ENCODE results near the gene IL17RE. TPM values are rescaled to one million over a fixed set of nuclear protein-coding genes. Genes with fewer than 3 reads are reported as not detected.
A peak's percentile ranks its signal among the peaks of the same experiment; 100 is the strongest.

Gene IL17RE
- total RNA-seq, 8 experiments from 2014 or later: 0.23 to 1.8 (median 0.45) TPM

- in situ Hi-C loops (cut with MboI; ENCODE audit: low pct_unique_long_range_greater_than_20kb in 2 of 9, low sequenced_read_pairs in 9 of 9, unreplicated experiment in 9 of 9): no loop called here
- peak overlapping the region in 1 of 2 donors; percentile 74 for H3K27ac ChIP-seq
- peak; percentile 58 to 84 (median 80) for ATAC-seq (replicated peaks in 6 of 8)
- H3K4me3 ChIP-seq: peak overlapping the region; percentile 26 to 37 (median 31)
- WGBS, 10 experiments: 0 to 20% (median 3%) methylated on average over 1 to 27 of the region's 99 CpGs; no CpG with 5 or more reads in 5 of the 10 experiments
- H3K4me1 ChIP-seq (replicated peaks in 1 of 2): peaks cover 15 to 27% of the 10 kb centered on the region in 2 donors
Observed at GRCh38 chr3:9915254-9916141, 12.8 kb downstream of the IL17RE start.

GRCh38 chr3:9916346-9916733 is 13.7 kb downstream of the IL17RE start:
- Histone ChIP-seq H3K4me1 (replicated peaks in 1 of 2) (peaks cover 15 to 27% of the 10 kb centered on the region in 2 donors), H3K4me3 (peak overlapping the region in 2 of 5 donors; percentile 33 to 37), H3K27ac (no peak overlapping the region)
- in situ Hi-C loops (cut with MboI; ENCODE audit: low pct_unique_long_range_greater_than_20kb in 2 of 9, low sequenced_read_pairs in 9 of 9, unreplicated experiment in 9 of 9): no loop called here
- WGBS, 10 experiments: 100% methylated on average over 1 of the region's 7 CpGs; no CpG with 5 or more reads in 9 of the 10 experiments
- no peak for ATAC-seq (replicated peaks in 6 of 8)

- Histone ChIP-seq H3K4me1 (replicated peaks in 1 of 2) (peaks cover 15 to 27% of the 10 kb centered on the region in 2 donors), H3K4me3 (peak within 1 kb of the TSS in 4 of 5 donors; percentile 29 to 37 (median 32)), H3K27ac (peak within 1 kb of the TSS in 1 of 2 donors; percentile 74)
- 0 to 95% (median 38%) methylated on average over 1 to 4 of the region's 19 CpGs; no CpG with 5 or more reads in 2 of the 10 experiments for WGBS, 10 experiments
- ATAC-seq (replicated peaks in 6 of 8): peak; percentile 44 to 84 (median 58)
- in situ Hi-C loops (cut with MboI; ENCODE audit: low pct_unique_long_range_greater_than_20kb in 2 of 9, low sequenced_read_pairs in 9 of 9, unreplicated experiment in 9 of 9): no loop called here
Observed at GRCh38 chr3:9916734-9917680, 14.4 kb downstream of the IL17RE start, which contains the start of gene IL17RC. TSS of gene IL17RC (plus strand) at chr3:9917098. CDS start at chr3:9917316, 218 bp downstream.

- Histone ChIP-seq H3K27ac (no peak overlapping the region), H3K4me1 (replicated peaks in 1 of 2) (peaks cover 15 to 27% of the 10 kb centered on the region in 2 donors), H3K4me3 (no peak overlapping the region)
- WGBS, 10 experiments: 93 to 100% (median 100%) methylated on average over 1 to 5 of the region's 10 CpGs; no CpG with 5 or more reads in 5 of the 10 experiments
- in situ Hi-C loops (cut with MboI; ENCODE audit: low pct_unique_long_range_greater_than_20kb in 2 of 9, low sequenced_read_pairs in 9 of 9, unreplicated experiment in 9 of 9): no loop called here
- ATAC-seq (replicated peaks in 6 of 8): no peak
Observed at GRCh38 chr3:9917820-9918219, 15.2 kb downstream of the IL17RE start.

GRCh38 chr3:9918261-9919038 is 15.8 kb downstream of the IL17RE start:
- 71 to 100% (median 92%) methylated on average over 1 to 6 of the region's 8 CpGs for WGBS, 10 experiments
- H3K27ac ChIP-seq: no peak overlapping the region

GRCh38 chr3:9928158-9928557 is 25.5 kb downstream of the IL17RE start:
- ATAC-seq (replicated peaks in 6 of 8): no peak
- Histone ChIP-seq H3K27ac (no peak overlapping the region), H3K4me1 (replicated peaks in 1 of 2) (no peaks in the 10 kb centered on the region), H3K4me3 (no peak overlapping the region)
- in situ Hi-C loops (cut with MboI; ENCODE audit: low pct_unique_long_range_greater_than_20kb in 2 of 9, low sequenced_read_pairs in 9 of 9, unreplicated experiment in 9 of 9): no loop called here
- WGBS, 10 experiments: 95 to 100% (median 97%) methylated on average over 1 to 13 of the region's 23 CpGs; no CpG with 5 or more reads in 5 of the 10 experiments

More at GRCh38 chr3:9918261-9919038, 15.8 kb downstream of the IL17RE start:
- Histone ChIP-seq H3K4me3 (no peak overlapping the region), H3K4me1 (replicated peaks in 1 of 2) (peaks cover 15 to 27% of the 10 kb centered on the region in 2 donors)
- in situ Hi-C loops (cut with MboI; ENCODE audit: low pct_unique_long_range_greater_than_20kb in 2 of 9, low sequenced_read_pairs in 9 of 9, unreplicated experiment in 9 of 9): no loop called here
- ATAC-seq (replicated peaks in 6 of 8): no peak

- Histone ChIP-seq H3K27ac (no peak overlapping the region), H3K4me1 (replicated peaks in 1 of 2) (peaks cover 7 to 8% of the 10 kb centered on the region in 2 donors), H3K4me3 (no peak overlapping the region)
- in situ Hi-C loops (cut with MboI; ENCODE audit: low pct_unique_long_range_greater_than_20kb in 2 of 9, low sequenced_read_pairs in 9 of 9, unreplicated experiment in 9 of 9): no loop called here
- WGBS, 10 experiments: 94 to 100% (median 100%) methylated on average over 1 to 3 of the region's 4 CpGs; no CpG with 5 or more reads in 4 of the 10 experiments
- no peak for ATAC-seq (replicated peaks in 6 of 8)
Observed at GRCh38 chr3:9930804-9931418, 28.3 kb downstream of the IL17RE start.

GRCh38 chr3:9932535-9932842 is 29.8 kb downstream of the IL17RE start:
- in situ Hi-C loops (cut with MboI; ENCODE audit: low pct_unique_long_range_greater_than_20kb in 2 of 9, low sequenced_read_pairs in 9 of 9, unreplicated experiment in 9 of 9): no loop called here
- H3K27ac ChIP-seq: peak overlapping the region; percentile 63 to 86
- ATAC-seq (replicated peaks in 6 of 8): no peak
- peaks cover 7 to 8% of the 10 kb centered on the region in 2 donors for H3K4me1 ChIP-seq (replicated peaks in 1 of 2)
- peak overlapping the region; percentile 58 to 78 (median 63) for H3K4me3 ChIP-seq
- WGBS, 10 experiments: 0 to 27% (median 7%) methylated on average over 1 to 7 of the region's 13 CpGs; no CpG with 5 or more reads in 3 of the 10 experiments

- ATAC-seq (replicated peaks in 6 of 8): peak; percentile 61 to 72 (median 68)
- WGBS, 10 experiments: 1 to 20% (median 3%) methylated on average over 1 to 39 of the region's 77 CpGs; no CpG with 5 or more reads in 6 of the 10 experiments
- H3K4me3 ChIP-seq: peak overlapping the region; percentile 58 to 78 (median 63)
- in situ Hi-C loops (cut with MboI; ENCODE audit: low pct_unique_long_range_greater_than_20kb in 2 of 9, low sequenced_read_pairs in 9 of 9, unreplicated experiment in 9 of 9): no loop called here
- H3K27ac ChIP-seq: peak overlapping the region; percentile 63 to 86
- peaks cover 7 to 8% of the 10 kb centered on the region in 2 donors for H3K4me1 ChIP-seq (replicated peaks in 1 of 2)
Observed at GRCh38 chr3:9932843-9933560, 30.4 kb downstream of the IL17RE start.

- H3K27ac ChIP-seq: peak within 1 kb of the TSS; percentile 78 to 86
- H3K4me3 ChIP-seq: peak within 1 kb of the TSS; percentile 58 to 78 (median 63)
- peaks cover 7 to 8% of the 10 kb centered on the region in 2 donors for H3K4me1 ChIP-seq (replicated peaks in 1 of 2)
- peak; percentile 80 to 90 (median 87) for ATAC-seq (replicated peaks in 6 of 8)
- 0 to 20% (median 0%) methylated on average over 1 to 6 of the region's 50 CpGs; no CpG with 5 or more reads in 5 of the 10 experiments for WGBS, 10 experiments
- in situ Hi-C loops (cut with MboI; ENCODE audit: low pct_unique_long_range_greater_than_20kb in 2 of 9, low sequenced_read_pairs in 9 of 9, unreplicated experiment in 9 of 9): no loop called here
Observed at GRCh38 chr3:9933561-9934234, 31.1 kb downstream of the IL17RE start, which contains the start of gene CRELD1. TSS of gene CRELD1 (plus strand) at chr3:9933834. CDS start at chr3:9934439, 605 bp downstream.

- Histone ChIP-seq H3K4me3 (peak overlapping the region; percentile 58 to 78 (median 63)), H3K4me1 (replicated peaks in 1 of 2) (peaks cover 7 to 8% of the 10 kb centered on the region in 2 donors), H3K27ac (peak overlapping the region; percentile 78 to 86)
- peak in 3 of 8 experiments; percentile 10 to 24 (median 15) for ATAC-seq (replicated peaks in 6 of 8)
- in situ Hi-C loops (cut with MboI; ENCODE audit: low pct_unique_long_range_greater_than_20kb in 2 of 9, low sequenced_read_pairs in 9 of 9, unreplicated experiment in 9 of 9): no loop called here
- WGBS, 10 experiments: 0 to 20% (median 13%) methylated on average over 1 to 6 of the region's 11 CpGs; no CpG with 5 or more reads in 7 of the 10 experiments
Observed at GRCh38 chr3:9934235-9934621, 31.6 kb downstream of the IL17RE start.

All from motor neuron (in vitro differentiated cells).